GM19324 (cell line): ENCODE results near the gene TMEM62.
"Not testable (repeated sequence)": the region's sequence is repeated elsewhere in the genome, so short reads cannot be mapped to it uniquely, and the experiment has no call there.

Source experiments
- ATAC-seq: cut with Tn5 transposase; IDR thresholded peaks from one replicate; pipeline ENCODE4 v1.9.1; 2021; ENCODE audit warnings: mild to moderate bottlenecking, moderate library complexity; ENCODE audit not compliant: unreplicated experiment, low FRiP score

TMEM62 gene

DNA sequence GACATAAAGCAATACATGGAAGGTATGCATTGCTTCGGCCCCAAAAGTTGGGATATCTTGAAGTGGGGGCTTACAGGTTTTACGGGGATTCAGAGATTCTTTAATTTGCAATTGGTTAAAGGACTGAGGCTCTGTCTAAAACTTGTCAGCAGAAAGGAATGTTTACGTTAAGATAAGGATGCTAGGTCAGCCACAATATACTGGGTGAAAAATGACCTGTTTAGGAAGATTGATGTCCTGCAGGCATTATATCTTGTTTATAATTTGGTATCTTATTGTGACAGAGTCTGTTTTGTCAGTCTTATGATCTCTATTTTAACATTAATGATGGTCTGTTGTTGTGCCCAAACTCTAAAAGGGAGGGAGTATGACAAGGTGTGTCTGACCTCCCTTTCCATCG is 36.5 kb downstream of the TMEM62 start:
- ATAC-seq = no peak

- ATAC-seq = not testable (repeated sequence)
Observed at GRCh38 chr15:43175656-43176309, 42.4 kb downstream of the TMEM62 start.

GRCh38 chr15:43177147-43177546 is 43.8 kb downstream of the TMEM62 start:
- ATAC-seq = not testable (repeated sequence)

DNA sequence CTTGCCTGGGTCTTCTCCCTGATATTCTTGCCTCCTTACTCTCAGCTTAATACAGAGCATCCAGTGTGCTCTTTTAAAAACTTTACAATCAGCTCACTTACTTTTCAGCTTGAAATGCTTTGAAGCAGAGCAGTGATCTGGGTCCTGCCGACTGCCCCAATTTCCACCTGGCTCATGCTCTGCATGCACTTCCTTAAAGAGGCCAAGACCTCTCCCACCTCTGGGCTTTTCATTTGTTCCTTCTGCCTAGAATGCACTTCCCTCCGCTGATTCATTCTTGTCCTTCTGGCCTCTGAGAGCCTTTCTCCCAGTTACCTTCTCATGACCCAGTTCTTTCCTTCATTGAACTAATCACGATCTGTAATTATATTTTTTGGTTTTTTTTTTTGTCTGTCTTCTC is 49.9 kb downstream of the TMEM62 start:
- ATAC-seq = no peak

- no peak for ATAC-seq
Observed at GRCh38 chr15:43184407-43185124, 51.2 kb downstream of the TMEM62 start.

- peak; percentile 95 for ATAC-seq
Observed at GRCh38 chr15:43185157-43186002, 52.0 kb downstream of the TMEM62 start, which contains the start of gene CCNDBP1. CCNDBP1 (plus strand) TSS chr15:43185403; CDS start chr15:43185499, 96 bp downstream.

DNA sequence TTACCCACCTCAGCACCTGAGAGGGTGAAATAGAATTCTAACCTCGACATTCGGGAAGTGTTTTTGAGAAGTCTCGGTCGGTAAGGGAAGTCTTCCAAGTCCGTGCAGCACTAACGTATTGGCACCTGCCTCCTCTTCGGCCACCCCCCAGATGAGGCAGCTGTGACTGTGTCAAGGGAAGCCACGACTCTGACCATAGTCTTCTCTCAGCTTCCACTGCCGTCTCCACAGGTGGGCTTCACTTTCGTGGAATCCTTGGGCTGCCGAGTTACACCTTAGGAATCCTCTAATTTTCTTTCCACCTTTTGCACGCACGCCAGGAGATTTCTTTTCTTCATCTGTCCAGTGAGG is 52.6 kb downstream of the TMEM62 start:
- ATAC-seq = peak; percentile 8

GRCh38 chr15:43187544-43188155 is 54.3 kb downstream of the TMEM62 start:
- no peak for ATAC-seq

GRCh38 chr15:43189296-43189695 is 55.9 kb downstream of the TMEM62 start:
- no peak for ATAC-seq

DNA sequence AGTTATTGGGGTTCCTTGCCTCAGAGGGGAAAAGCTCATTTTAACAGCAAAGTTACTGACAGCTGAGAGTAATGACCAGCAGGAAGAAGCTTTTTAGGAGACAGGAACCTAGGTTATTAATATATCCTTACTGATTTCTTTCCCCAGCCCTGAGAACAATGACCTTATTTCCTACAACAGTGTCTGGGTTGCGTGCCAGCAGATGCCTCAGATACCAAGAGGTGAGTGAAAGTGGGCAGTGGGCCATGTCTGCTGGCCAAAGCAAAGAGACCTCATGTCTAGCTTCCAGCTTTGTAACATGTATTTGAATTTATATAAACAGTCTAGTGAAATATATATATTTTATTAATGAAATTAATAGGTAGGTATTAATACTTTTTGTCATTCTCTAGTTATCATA is 56.8 kb downstream of the TMEM62 start:
- no peak for ATAC-seq

GRCh38 chr15:43193710-43194109 is 60.3 kb downstream of the TMEM62 start:
- no peak for ATAC-seq

DNA sequence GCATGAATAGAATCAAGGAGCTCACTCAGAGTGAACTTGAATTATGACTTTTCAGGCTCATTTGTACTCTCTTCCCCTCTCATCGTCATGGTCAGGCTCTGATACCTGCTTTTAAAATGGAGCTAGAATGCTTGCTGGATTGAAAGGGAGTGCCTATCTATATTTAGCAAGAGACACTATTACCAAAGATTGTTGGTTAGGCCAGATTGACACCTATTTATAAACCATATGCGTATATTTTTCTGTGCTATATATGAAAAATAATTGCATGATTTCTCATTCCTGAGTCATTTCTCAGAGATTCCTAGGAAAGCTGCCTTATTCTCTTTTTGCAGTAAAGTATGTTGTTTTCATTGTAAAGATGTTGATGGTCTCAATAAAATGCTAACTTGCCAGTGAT is 61.4 kb downstream of the TMEM62 start:
- no peak for ATAC-seq

DNA sequence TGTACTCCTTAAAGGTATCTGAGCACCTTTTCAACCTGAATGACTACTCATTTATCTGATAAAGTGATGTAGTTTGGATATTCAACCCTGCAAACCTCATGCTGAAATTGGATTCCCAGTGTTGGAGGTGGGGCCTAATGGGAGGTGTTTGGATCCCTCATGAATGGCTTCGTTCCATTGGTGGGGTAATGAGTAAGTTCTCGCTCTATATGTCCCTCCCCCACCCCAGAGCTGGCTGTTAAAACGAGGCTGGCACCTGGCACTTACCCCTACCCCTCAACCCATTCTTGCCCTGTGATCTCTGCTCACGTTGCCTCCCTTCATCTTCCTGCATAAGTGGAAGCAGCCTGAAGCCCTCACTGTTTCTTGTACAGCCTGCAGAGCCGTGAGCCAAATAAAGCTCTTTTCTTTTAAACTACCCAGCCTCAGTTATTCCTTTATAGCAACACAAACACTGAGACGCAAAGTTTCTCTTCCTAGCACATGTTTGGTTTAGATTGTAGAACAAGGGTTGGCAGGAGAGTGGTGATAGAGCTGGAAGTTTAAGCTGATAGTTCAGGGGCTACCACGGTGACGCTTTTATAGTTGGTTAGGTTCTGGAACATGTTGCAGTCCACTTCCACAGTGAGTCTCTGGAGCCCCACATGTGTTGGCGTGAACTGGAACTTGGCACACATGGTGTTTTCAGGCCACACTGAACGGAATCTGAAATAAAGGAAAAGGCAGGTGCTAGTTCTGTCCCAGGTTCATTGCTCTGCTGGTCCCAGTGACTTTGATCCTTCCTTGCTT is 63.6 kb downstream of the TMEM62 start:
- no peak for ATAC-seq

- ATAC-seq = not testable (repeated sequence)
Observed at GRCh38 chr15:43197773-43198172, 64.4 kb downstream of the TMEM62 start.

- ATAC-seq = not testable (repeated sequence)
Observed at GRCh38 chr15:43198556-43198955, 65.2 kb downstream of the TMEM62 start.

GRCh38 chr15:43198992-43199391 is 65.6 kb downstream of the TMEM62 start:
- ATAC-seq = no peak

DNA sequence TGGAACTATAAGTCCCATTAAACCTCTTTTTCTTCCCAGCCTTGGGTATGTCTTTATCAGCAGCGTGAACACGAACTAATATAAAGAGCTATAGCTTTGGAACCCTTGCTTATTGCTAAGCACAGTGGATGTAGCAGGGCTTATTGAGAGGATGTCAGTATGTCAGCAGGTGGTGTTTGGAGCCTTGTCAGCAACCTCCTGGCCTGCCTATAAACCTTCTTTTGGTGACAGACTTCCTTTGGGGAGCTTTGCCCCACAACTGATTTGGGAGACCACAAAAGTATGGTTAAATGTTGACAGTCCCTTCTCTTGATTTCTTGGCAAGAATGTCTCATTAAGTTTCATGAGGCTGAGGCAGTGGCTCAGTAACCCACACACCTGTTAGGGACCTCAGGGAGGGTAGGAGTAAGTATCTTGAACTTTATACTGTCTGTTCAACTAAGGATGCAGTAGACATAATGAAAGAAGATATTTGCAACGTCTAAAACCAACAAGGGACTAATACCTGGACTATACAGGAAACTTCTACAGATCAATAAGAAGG is 66.6 kb downstream of the TMEM62 start:
- no peak for ATAC-seq

DNA sequence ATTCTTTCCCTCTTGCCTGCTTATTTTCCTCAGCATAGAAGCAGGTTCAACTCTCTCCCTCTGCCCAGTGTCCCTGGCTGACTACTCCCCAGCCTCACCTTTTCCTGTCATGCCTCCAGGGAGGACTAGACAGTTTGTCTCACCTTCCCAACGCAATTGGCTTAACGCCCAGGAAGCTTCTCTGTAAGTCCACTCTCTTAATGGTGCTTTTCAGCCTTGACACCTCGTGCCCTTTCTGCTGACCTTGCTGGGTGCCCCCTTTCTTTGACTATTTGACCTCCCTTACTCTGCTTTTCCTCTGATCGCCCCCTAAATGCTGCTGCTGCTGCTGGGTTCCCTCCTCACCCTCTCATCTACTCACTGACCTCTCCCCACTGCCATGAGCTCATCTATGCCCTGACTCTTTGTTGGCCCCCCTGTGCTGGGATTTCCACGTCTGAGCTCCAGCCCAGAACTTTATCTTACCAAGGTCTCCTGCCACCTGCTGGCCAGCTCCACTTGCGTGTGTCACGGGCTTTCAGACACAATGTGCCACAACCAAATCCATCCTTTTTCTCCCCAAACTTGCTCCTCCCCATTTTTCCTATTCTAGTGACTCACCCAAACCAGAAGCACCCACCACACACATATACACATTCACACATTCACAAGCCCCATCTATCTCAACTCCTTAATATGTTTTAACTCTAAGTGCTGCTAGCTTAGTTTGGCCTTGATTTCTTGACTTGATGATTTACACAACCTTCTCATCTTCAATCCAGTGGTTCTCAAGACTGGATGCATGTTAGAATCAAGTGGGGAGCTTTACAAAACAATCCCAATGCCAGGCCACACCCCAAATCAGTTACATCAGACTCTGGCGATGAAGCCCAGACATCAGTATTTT is 70.9 kb downstream of the TMEM62 start:
- no peak for ATAC-seq

GRCh38 chr15:43206054-43206453 is 72.7 kb downstream of the TMEM62 start:
- no peak for ATAC-seq
